LNCAP (cell line): Measurements from ENCODE around the gene ADARB2.

ENCODE experiments used
- TF ChIP-seq, protein P1 (sequence below): fragments of 450-650 bp; IDR thresholded peaks from 2 replicates; pipeline ENCODE4 v1.5.1; 2017; ENCODE audit warnings: mild to moderate bottlenecking

Gene ADARB2

GRCh38 chr10:1591742-1592141, 145.6 kb downstream of the ADARB2 start:
- TF ChIP-seq, protein P1, sequence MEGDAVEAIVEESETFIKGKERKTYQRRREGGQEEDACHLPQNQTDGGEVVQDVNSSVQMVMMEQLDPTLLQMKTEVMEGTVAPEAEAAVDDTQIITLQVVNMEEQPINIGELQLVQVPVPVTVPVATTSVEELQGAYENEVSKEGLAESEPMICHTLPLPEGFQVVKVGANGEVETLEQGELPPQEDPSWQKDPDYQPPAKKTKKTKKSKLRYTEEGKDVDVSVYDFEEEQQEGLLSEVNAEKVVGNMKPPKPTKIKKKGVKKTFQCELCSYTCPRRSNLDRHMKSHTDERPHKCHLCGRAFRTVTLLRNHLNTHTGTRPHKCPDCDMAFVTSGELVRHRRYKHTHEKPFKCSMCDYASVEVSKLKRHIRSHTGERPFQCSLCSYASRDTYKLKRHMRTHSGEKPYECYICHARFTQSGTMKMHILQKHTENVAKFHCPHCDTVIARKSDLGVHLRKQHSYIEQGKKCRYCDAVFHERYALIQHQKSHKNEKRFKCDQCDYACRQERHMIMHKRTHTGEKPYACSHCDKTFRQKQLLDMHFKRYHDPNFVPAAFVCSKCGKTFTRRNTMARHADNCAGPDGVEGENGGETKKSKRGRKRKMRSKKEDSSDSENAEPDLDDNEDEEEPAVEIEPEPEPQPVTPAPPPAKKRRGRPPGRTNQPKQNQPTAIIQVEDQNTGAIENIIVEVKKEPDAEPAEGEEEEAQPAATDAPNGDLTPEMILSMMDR = no peak

DNA sequence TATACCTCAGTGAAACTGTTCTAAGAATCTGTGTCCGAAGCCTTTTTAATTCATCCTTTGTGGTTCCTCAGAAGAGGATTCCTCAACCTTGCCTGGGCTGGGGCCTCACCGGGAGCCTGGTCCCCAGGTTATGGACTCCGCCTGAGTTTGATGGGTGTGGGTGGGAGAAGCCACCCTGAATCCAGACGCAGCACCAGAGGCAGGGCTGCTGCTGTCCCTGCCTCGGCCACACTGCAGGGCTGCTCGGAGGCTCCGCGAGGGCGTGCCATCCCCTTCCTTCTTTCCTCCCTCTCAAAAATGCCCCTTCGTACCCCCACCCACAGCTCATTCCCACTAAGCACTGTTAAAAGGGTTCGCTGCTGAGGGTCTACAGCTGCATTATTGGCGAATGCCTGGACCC, 146.3 kb downstream of the ADARB2 start:
- TF ChIP-seq, protein P1 = no peak

DNA sequence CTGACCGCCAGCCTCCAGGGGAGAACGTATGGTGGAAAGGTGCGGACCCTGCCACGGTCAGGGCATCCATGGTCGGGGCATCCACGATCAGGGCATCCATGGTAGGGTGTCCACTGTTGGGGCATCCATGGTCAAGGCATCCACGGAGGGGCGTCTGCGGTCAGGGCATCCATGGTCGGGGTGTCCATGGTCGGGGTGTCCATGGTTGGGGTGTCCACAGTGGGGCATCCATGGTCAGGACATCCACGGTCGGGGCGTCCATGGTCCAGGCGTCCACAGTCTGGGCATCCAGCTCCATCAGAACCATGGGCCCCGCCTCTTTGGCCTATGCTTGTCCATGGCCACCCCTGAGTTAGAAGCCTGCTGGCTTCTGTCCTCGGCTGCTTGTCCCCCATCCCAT, 148.1 kb downstream of the ADARB2 start:
- TF ChIP-seq, protein P1 = no peak

DNA sequence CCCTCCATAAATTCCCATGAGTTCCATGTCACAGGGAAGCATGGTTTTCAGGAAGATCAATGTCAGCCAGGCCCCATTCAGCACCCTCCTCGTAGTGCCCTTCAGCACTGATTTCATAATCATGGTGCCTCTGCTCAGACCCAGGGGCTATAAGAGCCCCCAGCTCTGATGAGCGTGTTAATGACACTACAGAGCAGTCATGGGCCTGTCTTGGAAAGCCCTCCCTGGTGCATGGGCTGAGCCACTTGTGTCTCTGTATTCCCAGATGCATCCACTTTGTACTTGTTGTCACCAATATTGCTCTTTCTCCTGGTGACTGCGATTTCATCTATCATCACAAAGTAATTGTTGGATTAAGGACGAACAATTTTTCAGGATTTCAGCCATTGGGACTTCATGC, 154.6 kb downstream of the ADARB2 start:
- TF ChIP-seq, protein P1 = no peak

DNA sequence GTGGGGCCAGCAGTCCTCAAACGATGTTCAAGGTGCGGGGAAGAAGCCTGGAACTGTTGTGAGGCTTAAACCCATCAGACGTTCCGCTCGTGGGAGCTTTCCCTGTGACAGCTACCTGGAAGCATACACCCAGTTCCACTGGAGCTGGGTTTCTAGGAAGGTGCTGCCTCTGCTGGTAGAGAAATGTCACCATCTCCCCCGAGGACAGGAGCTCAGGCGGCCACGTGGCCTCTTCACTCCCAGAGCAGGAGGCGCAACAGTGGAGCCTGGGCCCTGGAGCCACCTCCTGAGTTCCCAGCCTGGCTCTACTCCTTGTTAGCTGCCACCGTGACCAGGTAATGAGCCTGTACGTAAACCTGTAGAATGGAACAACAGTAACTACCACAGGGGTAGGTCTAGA, 156.1 kb downstream of the ADARB2 start:
- TF ChIP-seq, protein P1 = no peak

DNA sequence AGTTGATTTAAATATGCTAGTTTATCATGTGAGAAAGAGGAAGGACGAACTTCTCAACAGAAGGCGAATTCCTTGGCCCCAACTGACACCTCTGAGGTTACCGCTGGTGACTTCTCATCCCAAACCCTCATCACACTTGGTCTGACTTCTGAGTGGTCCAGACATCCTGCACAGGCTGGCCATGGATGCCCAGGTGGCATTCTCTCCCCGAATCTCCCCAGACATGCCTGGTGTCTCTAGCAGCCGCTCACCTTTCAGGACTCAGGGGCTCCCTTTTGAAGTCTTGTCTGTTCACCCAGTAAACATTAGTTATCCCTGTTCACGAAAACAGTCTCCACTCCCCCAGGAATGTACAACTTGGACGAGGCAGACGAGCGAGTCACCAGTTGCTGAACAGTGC, 157.7 kb downstream of the ADARB2 start:
- TF ChIP-seq, protein P1 = no peak

DNA sequence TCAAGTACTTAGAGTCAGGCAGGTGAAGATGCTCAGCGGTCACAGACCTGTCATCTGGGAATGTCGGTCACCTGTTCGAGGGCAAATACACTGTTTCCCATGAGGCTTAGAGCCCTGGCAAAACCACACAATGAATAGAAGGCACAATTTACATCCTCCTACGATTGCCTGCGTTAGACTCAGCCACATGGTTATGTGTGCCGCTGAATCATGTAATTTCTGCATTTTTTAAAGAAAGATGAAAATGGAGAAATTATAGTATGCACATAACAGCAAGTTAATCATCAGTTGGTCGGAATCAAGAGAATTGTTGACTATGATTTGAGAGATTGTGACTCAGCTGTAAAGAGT, 158.2 kb downstream of the ADARB2 start:
- TF ChIP-seq, protein P1 = no peak

GRCh38 chr10:1578392-1579140, 158.8 kb downstream of the ADARB2 start:
- TF ChIP-seq, protein P1 = no peak
